ENCODE measurements around the gene ZBED6. TPM values are rescaled to one million over a fixed set of nuclear protein-coding genes. Genes with fewer than 3 reads are reported as not detected.

ZBED6 gene
- total and polyA plus RNA-seq, 2 of the 4 experiments (the other 2 are of a cell fraction), result 3.8 to 26.2 TPM

DNA sequence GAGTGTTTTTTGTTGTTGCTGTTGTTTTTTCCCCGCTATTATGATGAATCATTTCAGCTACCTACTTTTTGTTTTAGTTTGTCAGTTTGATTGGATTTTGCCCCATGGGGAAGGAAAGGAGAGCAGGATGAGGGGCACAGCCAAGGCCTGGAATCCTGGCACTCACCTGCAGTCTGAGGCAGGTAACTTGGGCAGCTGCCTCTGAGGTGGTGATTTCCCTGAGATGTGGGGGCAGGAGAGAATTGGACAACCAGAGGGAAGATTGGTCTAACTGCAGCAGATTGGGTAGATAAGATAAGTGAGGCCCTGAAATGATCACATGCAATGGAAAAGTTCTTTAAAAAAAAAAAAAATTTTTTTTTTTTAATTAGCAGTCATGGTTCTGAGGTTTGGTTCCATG lies 31.9 kb upstream of the ZBED6 start:
- no peak overlapping the region for H3K9ac ChIP-seq (ENCODE audit: low read depth, low read length)
- no peak overlapping the region for H2BK120ac ChIP-seq (ENCODE audit: low read depth, low read length)
- dilution Hi-C loops (cut with HindIII; ENCODE audit: low sequenced_read_pairs, unreplicated experiment) (no loop called here), intact Hi-C loops (cut with micrococcal nuclease) (no loop called here), in situ Hi-C loops (cut with MboI; ENCODE audit: low sequenced_read_pairs) (no loop called here)
- H3K18ac ChIP-seq (ENCODE audit: low read depth, low read length), result no peak overlapping the region
- H2BK20ac ChIP-seq (ENCODE audit: low read depth, low read length), result no peak overlapping the region
- H2AK9ac ChIP-seq (replicated peaks; ENCODE audit: low read depth, low read length, poor library complexity), result no peak overlapping the region
- no peak overlapping the region for H2BK15ac ChIP-seq (ENCODE audit: low read depth, low read length)
- H4K5ac ChIP-seq (ENCODE audit: low read depth, low read length), result no peak overlapping the region
- CTCF ChIA-PET, result no interaction called here
- H2AK5ac ChIP-seq (ENCODE audit: low read depth, low read length), result no peak overlapping the region
- no CpG with 5 or more reads among the region's 1 CpG for WGBS, 2 experiments (ENCODE audit: extremely low coverage in 2 of 2, insufficient read length in 1 of 2)
- 0 out of 2 replicates have a peak, but pooled peaks cover 4% of the 10 kb centered on the region for H3K9me1 ChIP-seq (ENCODE audit: insufficient read depth, low read length)
- no peaks in the 10 kb centered on the region for H3K79me1 ChIP-seq (ENCODE audit: low read depth in 1 of 2, low read length in 2 of 2)
- no peaks in the 10 kb centered on the region for H4K20me1 ChIP-seq (ENCODE audit: insufficient read depth, low read length)
- no peak overlapping the region for H3K27ac ChIP-seq (ENCODE audit: insufficient read depth, low read length)
- no peak for TF ChIP-seq SMC3 (IDR thresholded peaks at IDR 0.05; ENCODE audit: low read depth, low read length)
- no peak overlapping the region for H3K4ac ChIP-seq (ENCODE audit: low read depth, low read length)
- H4K8ac ChIP-seq (ENCODE audit: low read depth in 2 of 2, low read length in 2 of 2), result no peak overlapping the region
- no peak overlapping the region for H3K14ac ChIP-seq (replicated peaks; ENCODE audit: low read depth, low read length)
- no peaks in the 10 kb centered on the region for H3K36me3 ChIP-seq (ENCODE audit: control insufficient read depth, insufficient read depth, low read length)
- H3K4me3 ChIP-seq (ENCODE audit: insufficient read depth, low read depth, low read length), result no peak overlapping the region
- H2AFZ ChIP-seq (replicated peaks; ENCODE audit: low read length, poor library complexity), result peak overlapping the region; percentile 41
- BruUV-seq (replicated peaks), result no TSS peak
- H2BK5ac ChIP-seq (ENCODE audit: low read depth, low read length, poor library complexity, severe bottlenecking), result no peak overlapping the region
- no peak overlapping the region for H3K56ac ChIP-seq (ENCODE audit: extremely low read depth, insufficient read depth, low read length)
- H4K91ac ChIP-seq (ENCODE audit: insufficient read depth, low read depth, low read length), result no peak overlapping the region
- H3K4me2 ChIP-seq (ENCODE audit: low read depth, low read length), result no peak overlapping the region
- H3K4me1 ChIP-seq (ENCODE audit: control insufficient read depth, insufficient read depth, low read length), result peaks cover 2% of the 10 kb centered on the region; the same call in 1 of the 2 replicates
- DNase-seq, result no peak
- peaks cover 7% of the 10 kb centered on the region for H3K27me3 ChIP-seq (ENCODE audit: control insufficient read depth, insufficient read depth, low read length)
- H3K9me3 ChIP-seq (ENCODE audit: control insufficient read depth, insufficient read depth, low read length), result no peaks in the 10 kb centered on the region
- no peak overlapping the region for H3K23ac ChIP-seq (ENCODE audit: low read depth, low read length)
- ATAC-seq (ENCODE audit: low read depth), result no peak
- POLR2A ChIA-PET (ENCODE audit: unreplicated experiment), result no interaction called here

Data from IMR-90 (cell line).